Neural progenitor cell (in vitro differentiated cells): Measurements from ENCODE around the gene RASA4B.
"Not testable (repeated sequence)": the region's sequence is repeated elsewhere in the genome, so short reads cannot be mapped to it uniquely, and the experiment has no call there.

ENCODE experiments used
- EZH2phosphoT487 ChIP-seq: fragments of 200-600 bp; sonication (generic); IDR thresholded peaks from 2 replicates; pipeline ENCODE4 v1.6.1; 2017; ENCODE audit warnings: antibody characterized with exemption
- TF ChIP-seq, protein P1 (sequence below): fragments of 200-600 bp; sonication (generic); IDR thresholded peaks from 2 replicates; pipeline ENCODE4 v1.5.1; 2017; ENCODE audit warnings: antibody characterized with exemption, mild to moderate bottlenecking

DNA sequence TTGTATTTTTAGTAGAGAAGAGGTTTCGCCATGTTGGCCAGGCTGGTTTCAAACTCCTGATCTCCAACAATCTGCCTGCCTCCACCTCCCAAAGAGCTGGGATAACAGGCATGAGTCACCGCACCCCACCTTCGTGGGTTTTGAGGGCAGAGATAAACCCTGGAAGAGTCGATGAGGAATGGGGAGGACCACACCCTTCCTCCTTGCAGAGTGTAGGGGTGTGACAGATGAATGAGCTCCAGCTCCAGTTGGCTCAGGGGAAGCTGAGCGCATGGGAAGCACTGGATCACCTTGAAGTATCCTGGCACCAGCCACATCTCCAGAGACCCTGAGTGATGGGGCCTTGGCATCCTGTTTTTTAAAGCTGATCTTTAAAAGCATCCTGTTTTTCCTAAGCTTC, 33.3 kb downstream of the RASA4B start:
- not testable (repeated sequence) for TF ChIP-seq EZH2phosphoT487
- TF ChIP-seq, protein P1, sequence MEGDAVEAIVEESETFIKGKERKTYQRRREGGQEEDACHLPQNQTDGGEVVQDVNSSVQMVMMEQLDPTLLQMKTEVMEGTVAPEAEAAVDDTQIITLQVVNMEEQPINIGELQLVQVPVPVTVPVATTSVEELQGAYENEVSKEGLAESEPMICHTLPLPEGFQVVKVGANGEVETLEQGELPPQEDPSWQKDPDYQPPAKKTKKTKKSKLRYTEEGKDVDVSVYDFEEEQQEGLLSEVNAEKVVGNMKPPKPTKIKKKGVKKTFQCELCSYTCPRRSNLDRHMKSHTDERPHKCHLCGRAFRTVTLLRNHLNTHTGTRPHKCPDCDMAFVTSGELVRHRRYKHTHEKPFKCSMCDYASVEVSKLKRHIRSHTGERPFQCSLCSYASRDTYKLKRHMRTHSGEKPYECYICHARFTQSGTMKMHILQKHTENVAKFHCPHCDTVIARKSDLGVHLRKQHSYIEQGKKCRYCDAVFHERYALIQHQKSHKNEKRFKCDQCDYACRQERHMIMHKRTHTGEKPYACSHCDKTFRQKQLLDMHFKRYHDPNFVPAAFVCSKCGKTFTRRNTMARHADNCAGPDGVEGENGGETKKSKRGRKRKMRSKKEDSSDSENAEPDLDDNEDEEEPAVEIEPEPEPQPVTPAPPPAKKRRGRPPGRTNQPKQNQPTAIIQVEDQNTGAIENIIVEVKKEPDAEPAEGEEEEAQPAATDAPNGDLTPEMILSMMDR, result not testable (repeated sequence)
